NB4 (cell line): ENCODE results near the gene TMEM53.

Experiments
- DNase-seq: peaks from one replicate; pipeline ENCODE4 v3.0.0; 2010; ENCODE audit warnings: low read depth
- H3K4me3 ChIP-seq: one replicate; pipeline ENCODE4 v1.5.1; 2011; ENCODE audit warnings: mild to moderate bottlenecking, low read depth, low read length, moderate library complexity
- MYC ChIP-seq: IDR thresholded peaks from 2 replicates; pipeline ENCODE4 v1.6.1; 2011; ENCODE audit warnings: low read depth, low read length
- POLR2A ChIP-seq: IDR thresholded peaks from 2 replicates; pipeline ENCODE4 v1.6.1; 2011; ENCODE audit warnings: mild to moderate bottlenecking; ENCODE audit not compliant: insufficient read length; ENCODE audit errors: extremely low read depth
- TF ChIP-seq, protein P1 (sequence below): IDR thresholded peaks from one replicate; pipeline ENCODE4 v1.5.1; 2012; ENCODE audit warnings: low read depth, low read length
- TF ChIP-seq, protein P2 (sequence below): IDR thresholded peaks from 2 replicates; pipeline ENCODE4 v1.6.1; 2011; ENCODE audit warnings: low read depth, low read length

The TMEM53 gene

GRCh38 chr1:44613941-44614340 lies 60.3 kb downstream of the TMEM53 start:
- DNase-seq = no peak
- no peak overlapping the region for H3K4me3 ChIP-seq
- TF ChIP-seq MYC (no peak), POLR2A (no peak)
- TF ChIP-seq, protein P1, sequence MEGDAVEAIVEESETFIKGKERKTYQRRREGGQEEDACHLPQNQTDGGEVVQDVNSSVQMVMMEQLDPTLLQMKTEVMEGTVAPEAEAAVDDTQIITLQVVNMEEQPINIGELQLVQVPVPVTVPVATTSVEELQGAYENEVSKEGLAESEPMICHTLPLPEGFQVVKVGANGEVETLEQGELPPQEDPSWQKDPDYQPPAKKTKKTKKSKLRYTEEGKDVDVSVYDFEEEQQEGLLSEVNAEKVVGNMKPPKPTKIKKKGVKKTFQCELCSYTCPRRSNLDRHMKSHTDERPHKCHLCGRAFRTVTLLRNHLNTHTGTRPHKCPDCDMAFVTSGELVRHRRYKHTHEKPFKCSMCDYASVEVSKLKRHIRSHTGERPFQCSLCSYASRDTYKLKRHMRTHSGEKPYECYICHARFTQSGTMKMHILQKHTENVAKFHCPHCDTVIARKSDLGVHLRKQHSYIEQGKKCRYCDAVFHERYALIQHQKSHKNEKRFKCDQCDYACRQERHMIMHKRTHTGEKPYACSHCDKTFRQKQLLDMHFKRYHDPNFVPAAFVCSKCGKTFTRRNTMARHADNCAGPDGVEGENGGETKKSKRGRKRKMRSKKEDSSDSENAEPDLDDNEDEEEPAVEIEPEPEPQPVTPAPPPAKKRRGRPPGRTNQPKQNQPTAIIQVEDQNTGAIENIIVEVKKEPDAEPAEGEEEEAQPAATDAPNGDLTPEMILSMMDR = no peak
- TF ChIP-seq, protein P2, sequence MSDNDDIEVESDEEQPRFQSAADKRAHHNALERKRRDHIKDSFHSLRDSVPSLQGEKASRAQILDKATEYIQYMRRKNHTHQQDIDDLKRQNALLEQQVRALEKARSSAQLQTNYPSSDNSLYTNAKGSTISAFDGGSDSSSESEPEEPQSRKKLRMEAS = no peak

DNA sequence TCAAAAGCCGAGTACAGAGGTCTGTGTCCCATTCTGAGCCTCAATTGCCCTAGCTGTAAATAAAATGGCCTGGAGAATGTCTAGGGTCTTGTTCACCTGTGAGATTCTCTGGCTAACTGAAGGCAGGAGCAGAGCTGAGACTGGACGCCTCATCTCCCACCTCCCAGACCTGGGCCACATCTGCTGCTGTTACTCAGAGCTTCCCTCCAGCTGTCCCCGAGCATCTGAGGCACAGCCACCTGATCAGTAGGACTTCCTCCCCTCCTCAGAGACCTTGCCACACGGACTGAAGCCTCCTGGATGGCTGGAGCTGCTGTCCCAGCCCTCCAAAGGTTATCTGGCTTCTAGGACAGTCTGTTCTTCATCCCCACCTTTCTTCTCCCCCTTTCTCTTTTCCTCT lies 62.4 kb downstream of the TMEM53 start:
- H3K4me3 ChIP-seq = no peak overlapping the region
- DNase-seq = no peak
- TF ChIP-seq, protein P1 = no peak
- no peak for TF ChIP-seq MYC

DNA sequence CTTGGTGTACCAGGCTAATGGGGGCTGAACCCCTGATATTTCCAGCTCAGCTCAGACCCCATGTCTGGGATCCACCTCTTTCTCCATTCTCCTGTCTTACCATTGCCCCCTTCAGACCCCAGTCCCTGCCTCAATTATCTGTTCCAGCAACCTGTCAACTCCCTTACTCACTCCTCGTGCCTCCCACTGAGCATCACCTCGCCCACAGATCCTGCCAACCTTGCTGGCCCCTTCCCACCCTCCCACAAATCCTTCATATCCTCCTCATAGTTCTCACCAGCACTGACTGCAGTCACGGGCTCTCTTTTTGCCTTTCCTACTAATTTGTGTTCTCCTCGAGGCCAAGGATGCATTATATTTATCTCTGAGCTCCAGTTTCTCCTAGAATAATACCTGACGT lies 62.9 kb downstream of the TMEM53 start:
- H3K4me3 ChIP-seq = no peak overlapping the region
- no peak for TF ChIP-seq POLR2A
- TF ChIP-seq, protein P2 = no peak
- TF ChIP-seq, protein P1 = no peak
- no peak for TF ChIP-seq MYC
- DNase-seq = no peak

DNA sequence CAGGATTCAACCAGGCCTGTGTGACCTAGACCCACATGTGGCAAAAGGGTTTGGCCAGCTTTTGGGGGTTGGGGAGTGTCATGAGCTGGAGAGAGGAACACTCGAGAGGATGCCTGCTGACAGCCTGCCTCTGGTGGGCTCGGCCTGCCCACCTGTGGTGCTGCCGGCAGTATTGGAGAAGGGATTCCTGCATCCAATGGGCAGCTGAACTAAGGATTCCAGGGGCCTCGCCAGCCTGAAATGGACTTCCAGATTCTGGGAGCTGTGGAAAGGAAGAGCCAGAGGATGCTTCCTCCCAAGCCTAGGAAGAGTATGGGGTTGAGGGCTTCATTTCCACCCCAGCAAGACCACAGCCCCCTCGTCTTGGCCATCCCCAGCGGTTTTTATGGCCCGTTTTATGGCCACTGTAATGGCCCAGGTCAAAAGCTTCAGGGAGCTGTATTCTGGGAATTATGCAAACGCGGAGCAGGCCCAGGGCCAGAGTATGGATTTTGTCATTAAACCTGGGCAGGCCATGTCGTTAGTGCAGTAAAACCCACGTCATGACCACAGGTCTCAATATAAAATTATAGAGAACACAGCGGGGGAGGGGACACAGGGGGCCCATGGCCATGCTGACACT lies 63.6 kb downstream of the TMEM53 start:
- H3K4me3 ChIP-seq = no peak overlapping the region
- DNase-seq = no peak
- TF ChIP-seq MYC (no peak), POLR2A (no peak)
- TF ChIP-seq, protein P1 = no peak
- TF ChIP-seq, protein P2 = no peak

GRCh38 chr1:44609768-44610526 lies 64.3 kb downstream of the TMEM53 start:
- TF ChIP-seq POLR2A (no peak), MYC (no peak)
- TF ChIP-seq, protein P1 = no peak
- TF ChIP-seq, protein P2 = no peak
- DNase-seq = no peak
- no peak overlapping the region for H3K4me3 ChIP-seq
